Naive thymus-derived CD8-positive, alpha-beta T cell (primary cell): Measurements from ENCODE around the gene SEMA3C. TPM values are rescaled to one million over a fixed set of nuclear protein-coding genes. Genes with fewer than 3 reads are reported as not detected.

Experiments used
- ATAC-seq, 2 donors: fragments of 150-1000 bp; cut with Tn5 transposase in 1 of 2; sonication (Bioruptor Pico), chemical (Tn5 transposase) in 1 of 2; 1 replicate in 1 of 2; 2 replicates in 1 of 2; pipeline ENCODE4 v1.10.0; 2021; ENCODE audit warnings: mild to moderate bottlenecking in 2 of 2, moderate library complexity in 2 of 2
- POLR2A ChIA-PET: fragments of 350-600 bp; sonication (Branson Sonifier 250); formaldehyde crosslinking; loops from one replicate; lab custom pipeline; 2021; ENCODE audit warnings: antibody characterized with exemption; lab: Charles Lee
- DNase-seq, 10 donors: peaks; one replicate each; pipeline versions ENCODE4 v3.0.0 to v3.0.0-alpha.2; 2020 to 2022
- H3K27ac Mint-ChIP-seq, 10 donors: one replicate each; pipeline ENCODE4 v1.8.0; 2020 to 2022; ENCODE audit warnings: mild to moderate bottlenecking in 10 of 10, mixed read lengths in 10 of 10, moderate library complexity in 4 of 10, inconsistent platforms in 1 of 10
- H3K27me3 Mint-ChIP-seq, 5 donors: one replicate each; pipeline ENCODE4 v1.8.0; 2021 to 2022; ENCODE audit warnings: mixed read lengths in 5 of 5
- H3K36me3 Mint-ChIP-seq, 3 donors: one replicate each; pipeline ENCODE4 v1.8.0; 2020 to 2022; ENCODE audit warnings: mixed read lengths in 3 of 3, mild to moderate bottlenecking in 2 of 3, inconsistent platforms in 1 of 3
- H3K4me1 Mint-ChIP-seq, 4 donors: one replicate each; pipeline ENCODE4 v1.8.0; 2021 to 2022; ENCODE audit warnings: mixed read lengths in 4 of 4
- H3K4me3 Mint-ChIP-seq, 10 donors: one replicate each; pipeline ENCODE4 v1.8.0; 2020 to 2022; ENCODE audit warnings: mild to moderate bottlenecking in 10 of 10, mixed read lengths in 10 of 10, moderate library complexity in 6 of 10, inconsistent platforms in 1 of 10
- H3K9me3 Mint-ChIP-seq, 9 donors: one replicate each; pipeline ENCODE4 v1.8.0; 2020 to 2022; ENCODE audit warnings: mixed read lengths in 9 of 9, mild to moderate bottlenecking in 3 of 9, inconsistent platforms in 1 of 9, moderate library complexity in 1 of 9
- polyA plus RNA-seq, 3 donors: library from polyadenylated mRNA; unstranded; fragments of 300-500 nt; fragmentation: Illumina TruSeq; gene quantifications; one replicate each; pipeline ENCODE4 v1.2.3, GENCODE V29; 2021
- total RNA-seq, 8 experiments: library from RNA in 2 of 8; stranded (reverse) in 2 of 8; gene quantifications; one replicate each; pipeline ENCODE4 v1.2.3 and lab custom pipeline; 2021 to 2026

The SEMA3C gene
- total and polyA plus RNA-seq, 5 experiments from 2014 or later = not detected

GRCh38 chr7:80770675-80771081, 148.2 kb downstream of the SEMA3C start:
- H3K4me1 Mint-ChIP-seq = peaks cover 0 to 6% (median 0%) of the 10 kb centered on the region in 4 donors
- POLR2A ChIA-PET = no interaction called here
- no peaks in the 10 kb centered on the region for H3K27me3 Mint-ChIP-seq

GRCh38 chr7:80770061-80770460, 148.8 kb downstream of the SEMA3C start:
- Mint-ChIP-seq H3K4me3 (no peak overlapping the region), H3K27me3 (no peaks in the 10 kb centered on the region), H3K9me3 (no peaks in the 10 kb centered on the region), H3K36me3 (no peaks in the 10 kb centered on the region), H3K27ac (no peak overlapping the region), H3K4me1 (peaks cover 0 to 6% (median 0%) of the 10 kb centered on the region in 4 donors)
- POLR2A ChIA-PET = no interaction called here
- DNase-seq = no peak
- no peak for ATAC-seq

More at GRCh38 chr7:80770675-80771081, 148.2 kb downstream of the SEMA3C start:
- Mint-ChIP-seq H3K9me3 (no peaks in the 10 kb centered on the region), H3K4me3 (no peak overlapping the region), H3K27ac (no peak overlapping the region), H3K36me3 (no peaks in the 10 kb centered on the region)
- DNase-seq (no peak), ATAC-seq (no peak)

- H3K27me3 Mint-ChIP-seq = no peaks in the 10 kb centered on the region
- no peak for ATAC-seq
- H3K36me3 Mint-ChIP-seq = no peaks in the 10 kb centered on the region
- no peak overlapping the region for H3K27ac Mint-ChIP-seq
- POLR2A ChIA-PET = no interaction called here
- H3K4me3 Mint-ChIP-seq = no peak overlapping the region
- H3K4me1 Mint-ChIP-seq = peaks cover 0 to 6% (median 0%) of the 10 kb centered on the region in 4 donors
- DNase-seq = no peak
- no peaks in the 10 kb centered on the region for H3K9me3 Mint-ChIP-seq
Measured at GRCh38 chr7:80768756-80769155, 150.1 kb downstream of the SEMA3C start.

- H3K4me3 Mint-ChIP-seq = no peak overlapping the region
- H3K27me3 Mint-ChIP-seq = no peaks in the 10 kb centered on the region
- no peaks in the 10 kb centered on the region for H3K9me3 Mint-ChIP-seq
- H3K27ac Mint-ChIP-seq = no peak overlapping the region
- ATAC-seq (no peak), DNase-seq (no peak)
- peaks cover 0 to 6% (median 0%) of the 10 kb centered on the region in 4 donors for H3K4me1 Mint-ChIP-seq
- POLR2A ChIA-PET = no interaction called here
- H3K36me3 Mint-ChIP-seq = no peaks in the 10 kb centered on the region
Measured at GRCh38 chr7:80767654-80768053, 151.2 kb downstream of the SEMA3C start.

GRCh38 chr7:80766724-80767123, 152.1 kb downstream of the SEMA3C start:
- Mint-ChIP-seq H3K9me3 (no peaks in the 10 kb centered on the region), H3K4me3 (no peak overlapping the region), H3K36me3 (no peaks in the 10 kb centered on the region), H3K27ac (no peak overlapping the region), H3K27me3 (no peaks in the 10 kb centered on the region), H3K4me1 (peaks cover 0 to 6% (median 0%) of the 10 kb centered on the region in 4 donors)
- ATAC-seq = no peak
- POLR2A ChIA-PET = no interaction called here
- no peak for DNase-seq

GRCh38 chr7:80764132-80764531, 154.7 kb downstream of the SEMA3C start:
- ATAC-seq = no peak
- Mint-ChIP-seq H3K27me3 (no peaks in the 10 kb centered on the region), H3K36me3 (no peaks in the 10 kb centered on the region), H3K4me3 (no peak overlapping the region), H3K4me1 (no peaks in the 10 kb centered on the region), H3K27ac (no peak overlapping the region), H3K9me3 (no peaks in the 10 kb centered on the region)
- DNase-seq = no peak
- POLR2A ChIA-PET = no interaction called here

GRCh38 chr7:80763704-80764103, 155.1 kb downstream of the SEMA3C start:
- Mint-ChIP-seq H3K36me3 (no peaks in the 10 kb centered on the region), H3K27me3 (no peaks in the 10 kb centered on the region), H3K27ac (no peak overlapping the region), H3K4me1 (no peaks in the 10 kb centered on the region), H3K4me3 (no peak overlapping the region), H3K9me3 (no peaks in the 10 kb centered on the region)
- ATAC-seq = no peak
- POLR2A ChIA-PET = no interaction called here
- DNase-seq = no peak

- no peak overlapping the region for H3K4me3 Mint-ChIP-seq
- H3K4me1 Mint-ChIP-seq = no peaks in the 10 kb centered on the region
- DNase-seq = no peak
- H3K9me3 Mint-ChIP-seq = no peaks in the 10 kb centered on the region
- no peaks in the 10 kb centered on the region for H3K36me3 Mint-ChIP-seq
- ATAC-seq = no peak
- no peaks in the 10 kb centered on the region for H3K27me3 Mint-ChIP-seq
- no peak overlapping the region for H3K27ac Mint-ChIP-seq
- POLR2A ChIA-PET = no interaction called here
Measured at GRCh38 chr7:80763289-80763688, 155.6 kb downstream of the SEMA3C start.

- Mint-ChIP-seq H3K27ac (no peak overlapping the region), H3K9me3 (peaks cover 0 to 6% (median 0%) of the 10 kb centered on the region in 9 donors), H3K36me3 (no peaks in the 10 kb centered on the region), H3K4me3 (no peak overlapping the region), H3K27me3 (peaks cover 0 to 5% (median 0%) of the 10 kb centered on the region in 5 donors), H3K4me1 (no peaks in the 10 kb centered on the region)
- DNase-seq = no peak
- POLR2A ChIA-PET = no interaction called here
- no peak for ATAC-seq
Measured at GRCh38 chr7:80760292-80760691, 158.6 kb downstream of the SEMA3C start.

GRCh38 chr7:80752954-80753690, 165.7 kb downstream of the SEMA3C start:
- DNase-seq = no peak
- POLR2A ChIA-PET = no interaction called here
- Mint-ChIP-seq H3K27ac (no peak overlapping the region), H3K4me3 (no peak overlapping the region), H3K4me1 (no peaks in the 10 kb centered on the region), H3K36me3 (no peaks in the 10 kb centered on the region), H3K27me3 (peaks cover 0 to 5% (median 0%) of the 10 kb centered on the region in 5 donors), H3K9me3 (peaks cover 0 to 6% (median 0%) of the 10 kb centered on the region in 9 donors)
- ATAC-seq = no peak

- DNase-seq (no peak), ATAC-seq (no peak)
- no peaks in the 10 kb centered on the region for H3K27me3 Mint-ChIP-seq
- no peaks in the 10 kb centered on the region for H3K9me3 Mint-ChIP-seq
- H3K27ac Mint-ChIP-seq = no peak overlapping the region
- H3K36me3 Mint-ChIP-seq = no peaks in the 10 kb centered on the region
- POLR2A ChIA-PET = no interaction called here
- H3K4me1 Mint-ChIP-seq = no peaks in the 10 kb centered on the region
- H3K4me3 Mint-ChIP-seq = no peak overlapping the region
Measured at GRCh38 chr7:80749270-80749669, 169.6 kb downstream of the SEMA3C start.

GRCh38 chr7:80748363-80749042, 170.3 kb downstream of the SEMA3C start:
- ATAC-seq (no peak), DNase-seq (no peak)
- Mint-ChIP-seq H3K27ac (no peak overlapping the region), H3K36me3 (no peaks in the 10 kb centered on the region), H3K27me3 (no peaks in the 10 kb centered on the region), H3K9me3 (no peaks in the 10 kb centered on the region), H3K4me1 (no peaks in the 10 kb centered on the region), H3K4me3 (no peak overlapping the region)
- POLR2A ChIA-PET = no interaction called here

GRCh38 chr7:80740778-80741545, 177.9 kb downstream of the SEMA3C start:
- H3K4me1 Mint-ChIP-seq = no peaks in the 10 kb centered on the region
- POLR2A ChIA-PET = no interaction called here
- H3K4me3 Mint-ChIP-seq = no peak overlapping the region
- peaks cover 0 to 2% (median 0%) of the 10 kb centered on the region in 9 donors for H3K9me3 Mint-ChIP-seq
- H3K27ac Mint-ChIP-seq = no peak overlapping the region
- ATAC-seq = no peak
- no peak for DNase-seq
- H3K36me3 Mint-ChIP-seq = no peaks in the 10 kb centered on the region
- H3K27me3 Mint-ChIP-seq = no peaks in the 10 kb centered on the region
